AG09319 (cell line): ENCODE measurements around the gene MBP.

ENCODE experiments used
- DNase-seq: peaks from one replicate; pipeline ENCODE4 v3.0.0-alpha.2; 2010; ENCODE audit warnings: low read depth; ENCODE audit errors: extremely low read depth
- CTCF ChIP-seq: IDR thresholded peaks from 2 replicates; pipeline ENCODE4 v1.5.1; 2011; ENCODE audit warnings: low read depth, mild to moderate bottlenecking, inconsistent platforms, low read length, moderate library complexity

Gene MBP

GRCh38 chr18:77103187-77103850, 29.3 kb downstream of the MBP start:
- DNase-seq = no peak

GRCh38 chr18:77102259-77103040, 30.1 kb downstream of the MBP start:
- peak; percentile 80 for DNase-seq
- no peak for TF ChIP-seq CTCF

More at GRCh38 chr18:77103187-77103850, 29.3 kb downstream of the MBP start:
- no peak for TF ChIP-seq CTCF

GRCh38 chr18:77101410-77102258, 30.9 kb downstream of the MBP start:
- no peak for TF ChIP-seq CTCF
- no peak for DNase-seq

GRCh38 chr18:77100751-77101355, 31.7 kb downstream of the MBP start:
- no peak for DNase-seq
- TF ChIP-seq CTCF = no peak

GRCh38 chr18:77099485-77100370, 32.9 kb downstream of the MBP start:
- no peak for DNase-seq
- no peak for TF ChIP-seq CTCF

GRCh38 chr18:77098538-77099174, 33.9 kb downstream of the MBP start:
- no peak for TF ChIP-seq CTCF

More at GRCh38 chr18:77098538-77099174, 33.9 kb downstream of the MBP start:
- DNase-seq = no peak
